Measurements from ENCODE around the gene ZFAND3.

ZFAND3 gene

GRCh38 chr6:37819177-37819801 lies at the start of gene ZFAND3:
ZFAND3 (plus strand) TSS chr6:37819727; CDS start chr6:37819946, 219 bp downstream.
- H3K36me3 ChIP-seq (ENCODE audit: insufficient read depth, low read depth, low read length): no peaks in the 10 kb centered on the region
- H3K9me3 ChIP-seq (ENCODE audit: insufficient read depth, low read depth, low read length): no peaks in the 10 kb centered on the region
- H3K4me3 ChIP-seq (ENCODE audit: low read length): peak within 1 kb of the TSS; percentile 99
- peak within 1 kb of the TSS; percentile 96 for H3K9ac ChIP-seq (ENCODE audit: low read depth, low read length)
- H3K4me1 ChIP-seq (ENCODE audit: insufficient read depth, low read length): peaks cover 33% of the 10 kb centered on the region
- H3K27me3 ChIP-seq (ENCODE audit: insufficient read depth, low read length): no peaks in the 10 kb centered on the region
- H3K27ac ChIP-seq (ENCODE audit: low read length): peak within 1 kb of the TSS; percentile 86

GRCh38 chr6:37774028-37774680 lies 45.4 kb upstream of the ZFAND3 start:
- Histone ChIP-seq H3K9ac (ENCODE audit: low read depth, low read length) (no peak overlapping the region), H3K4me3 (ENCODE audit: low read length) (no peak overlapping the region), H3K4me1 (ENCODE audit: insufficient read depth, low read length) (peaks cover 17% of the 10 kb centered on the region; the same call in 1 of the 2 replicates), H3K9me3 (ENCODE audit: insufficient read depth, low read depth, low read length) (no peaks in the 10 kb centered on the region), H3K36me3 (ENCODE audit: insufficient read depth, low read depth, low read length) (no peaks in the 10 kb centered on the region), H3K27me3 (ENCODE audit: insufficient read depth, low read length) (peaks cover 51% of the 10 kb centered on the region), H3K27ac (ENCODE audit: low read length) (no peak overlapping the region)

- no peak overlapping the region for H3K27ac ChIP-seq (ENCODE audit: low read length)
- H3K9ac ChIP-seq (ENCODE audit: low read depth, low read length): no peak overlapping the region
- H3K9me3 ChIP-seq (ENCODE audit: insufficient read depth, low read depth, low read length): no peaks in the 10 kb centered on the region
- no peaks in the 10 kb centered on the region for H3K36me3 ChIP-seq (ENCODE audit: insufficient read depth, low read depth, low read length)
- H3K4me3 ChIP-seq (ENCODE audit: low read length): no peak overlapping the region
- H3K4me1 ChIP-seq (ENCODE audit: insufficient read depth, low read length): peaks cover 24% of the 10 kb centered on the region
- peaks cover 32% of the 10 kb centered on the region for H3K27me3 ChIP-seq (ENCODE audit: insufficient read depth, low read length)
Observed at GRCh38 chr6:37776566-37776965, 43.0 kb upstream of the ZFAND3 start.

GRCh38 chr6:37777272-37777834 lies 42.2 kb upstream of the ZFAND3 start:
- Histone ChIP-seq H3K4me3 (ENCODE audit: low read length) (peak overlapping the region; percentile 20; the same call in 1 of the 2 replicates), H3K27me3 (ENCODE audit: insufficient read depth, low read length) (peaks cover 32% of the 10 kb centered on the region)

GRCh38 chr6:37779111-37779800 lies 40.3 kb upstream of the ZFAND3 start:
- no peak overlapping the region for H3K4me3 ChIP-seq (ENCODE audit: low read length)
- H3K4me1 ChIP-seq (ENCODE audit: insufficient read depth, low read length): peaks cover 31% of the 10 kb centered on the region
- H3K9me3 ChIP-seq (ENCODE audit: insufficient read depth, low read depth, low read length): no peaks in the 10 kb centered on the region
- peaks cover 38% of the 10 kb centered on the region for H3K27me3 ChIP-seq (ENCODE audit: insufficient read depth, low read length)
- H3K36me3 ChIP-seq (ENCODE audit: insufficient read depth, low read depth, low read length): no peaks in the 10 kb centered on the region
- no peak overlapping the region for H3K27ac ChIP-seq (ENCODE audit: low read length)
- no peak overlapping the region for H3K9ac ChIP-seq (ENCODE audit: low read depth, low read length)

More at GRCh38 chr6:37777272-37777834, 42.2 kb upstream of the ZFAND3 start:
- Histone ChIP-seq H3K36me3 (ENCODE audit: insufficient read depth, low read depth, low read length) (no peaks in the 10 kb centered on the region), H3K27ac (ENCODE audit: low read length) (no peak overlapping the region), H3K9me3 (ENCODE audit: insufficient read depth, low read depth, low read length) (no peaks in the 10 kb centered on the region), H3K9ac (ENCODE audit: low read depth, low read length) (no peak overlapping the region), H3K4me1 (ENCODE audit: insufficient read depth, low read length) (peaks cover 24% of the 10 kb centered on the region)

DNA sequence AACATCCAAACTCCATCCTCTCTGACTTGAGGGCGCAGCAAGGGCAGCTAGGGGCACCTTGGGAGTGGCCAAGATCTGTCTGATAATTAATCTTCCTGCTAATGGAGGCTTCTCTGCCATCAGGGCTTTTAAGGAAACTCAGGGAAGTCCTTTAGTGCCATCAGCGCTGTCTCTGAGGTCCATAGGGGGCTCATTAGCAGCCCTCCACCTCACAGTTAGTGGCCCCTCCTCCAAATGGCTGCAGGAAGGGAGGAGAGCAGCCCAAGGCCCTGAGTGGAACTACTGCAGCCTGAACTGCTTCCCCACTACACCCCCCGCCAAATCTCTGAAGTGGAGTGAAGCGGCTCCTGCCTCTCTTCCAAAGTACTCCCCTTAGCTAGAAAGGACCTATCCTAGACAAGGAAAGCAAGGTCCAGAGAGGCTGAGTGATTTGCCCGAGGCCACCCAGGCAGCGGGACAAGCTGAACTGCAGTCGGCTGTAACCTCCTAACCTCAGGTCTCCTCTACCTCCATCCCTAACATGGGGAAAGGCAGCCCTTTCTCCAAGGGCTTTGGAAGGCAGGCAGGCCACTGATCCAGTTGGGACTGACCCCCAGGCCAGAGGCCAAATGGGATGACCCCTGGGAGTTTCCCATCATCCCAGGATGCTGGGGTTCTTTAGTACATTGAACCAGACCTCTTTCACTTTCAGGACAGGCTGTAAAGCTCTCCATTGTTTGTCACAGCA lies 39.5 kb upstream of the ZFAND3 start:
- no peak overlapping the region for H3K4me3 ChIP-seq (ENCODE audit: low read length)
- peaks cover 39% of the 10 kb centered on the region for H3K4me1 ChIP-seq (ENCODE audit: insufficient read depth, low read length)
- H3K36me3 ChIP-seq (ENCODE audit: insufficient read depth, low read depth, low read length): no peaks in the 10 kb centered on the region
- no peak overlapping the region for H3K9ac ChIP-seq (ENCODE audit: low read depth, low read length)
- no peak overlapping the region for H3K27ac ChIP-seq (ENCODE audit: low read length)
- no peaks in the 10 kb centered on the region for H3K9me3 ChIP-seq (ENCODE audit: insufficient read depth, low read depth, low read length)
- H3K27me3 ChIP-seq (ENCODE audit: insufficient read depth, low read length): peaks cover 46% of the 10 kb centered on the region

GRCh38 chr6:37781788-37782187 lies 37.7 kb upstream of the ZFAND3 start:
- H3K9ac ChIP-seq (ENCODE audit: low read depth, low read length): no peak overlapping the region

DNA sequence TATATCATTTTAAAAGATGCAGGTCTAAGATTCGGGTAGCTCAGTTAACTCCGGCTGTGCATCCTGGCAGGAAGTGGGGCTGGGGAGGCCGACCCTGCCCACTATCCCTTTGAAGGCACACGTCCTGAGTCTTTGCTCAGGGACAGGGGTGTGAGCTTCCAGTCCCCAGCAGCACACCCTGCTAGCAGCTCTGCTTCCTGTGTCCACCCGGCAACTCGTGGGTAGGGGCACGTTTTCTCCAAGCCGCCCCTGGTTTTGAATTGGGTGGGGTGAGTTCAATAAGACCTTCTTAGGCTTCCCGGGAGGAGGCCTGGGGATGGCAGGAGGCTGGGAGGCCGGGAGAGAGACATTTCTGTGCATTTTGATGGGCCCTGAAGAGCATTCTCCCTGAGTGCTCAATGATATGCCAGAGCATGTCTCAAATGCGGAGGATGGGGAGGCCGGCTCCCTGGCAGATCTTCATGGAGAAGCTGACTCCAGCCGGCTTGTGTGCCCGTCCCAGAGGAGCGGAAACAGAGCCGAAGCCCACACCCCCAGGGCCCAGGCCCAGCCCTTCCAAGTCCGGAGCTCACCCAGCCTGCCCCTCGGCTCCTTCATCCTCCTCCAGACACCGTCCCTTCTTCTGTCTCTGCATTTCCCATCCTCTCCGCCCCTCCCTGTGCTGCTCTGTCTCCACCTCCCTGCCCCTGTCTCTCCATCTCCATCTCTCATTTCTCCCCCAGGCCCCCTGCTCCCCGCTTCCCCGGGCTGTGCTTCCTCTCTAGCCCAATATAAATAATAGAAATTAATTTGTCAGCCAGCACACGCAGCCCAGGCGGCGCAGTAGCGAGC lies 36.3 kb upstream of the ZFAND3 start:
- H3K27ac ChIP-seq (ENCODE audit: low read length): peak overlapping the region; percentile 36
- peaks cover 32% of the 10 kb centered on the region for H3K27me3 ChIP-seq (ENCODE audit: insufficient read depth, low read length)
- no peaks in the 10 kb centered on the region for H3K9me3 ChIP-seq (ENCODE audit: insufficient read depth, low read depth, low read length)
- H3K36me3 ChIP-seq (ENCODE audit: insufficient read depth, low read depth, low read length): no peaks in the 10 kb centered on the region
- peaks cover 27% of the 10 kb centered on the region for H3K4me1 ChIP-seq (ENCODE audit: insufficient read depth, low read length)
- H3K4me3 ChIP-seq (ENCODE audit: low read length): peak overlapping the region; percentile 77
- H3K9ac ChIP-seq (ENCODE audit: low read depth, low read length): peak overlapping the region; percentile 79; the same call in 1 of the 2 replicates

More at GRCh38 chr6:37781788-37782187, 37.7 kb upstream of the ZFAND3 start:
- Histone ChIP-seq H3K9me3 (ENCODE audit: insufficient read depth, low read depth, low read length) (no peaks in the 10 kb centered on the region), H3K4me3 (ENCODE audit: low read length) (no peak overlapping the region), H3K27ac (ENCODE audit: low read length) (no peak overlapping the region), H3K4me1 (ENCODE audit: insufficient read depth, low read length) (peaks cover 36% of the 10 kb centered on the region), H3K27me3 (ENCODE audit: insufficient read depth, low read length) (peaks cover 46% of the 10 kb centered on the region), H3K36me3 (ENCODE audit: insufficient read depth, low read depth, low read length) (no peaks in the 10 kb centered on the region)

GRCh38 chr6:37783856-37784584 lies 35.5 kb upstream of the ZFAND3 start:
- peak overlapping the region; percentile 36 for H3K27ac ChIP-seq (ENCODE audit: low read length)
- peak overlapping the region; percentile 79; the same call in 1 of the 2 replicates for H3K9ac ChIP-seq (ENCODE audit: low read depth, low read length)
- H3K4me1 ChIP-seq (ENCODE audit: insufficient read depth, low read length): peaks cover 26% of the 10 kb centered on the region
- H3K4me3 ChIP-seq (ENCODE audit: low read length): peak overlapping the region; percentile 77
- H3K36me3 ChIP-seq (ENCODE audit: insufficient read depth, low read depth, low read length): no peaks in the 10 kb centered on the region
- no peaks in the 10 kb centered on the region for H3K9me3 ChIP-seq (ENCODE audit: insufficient read depth, low read depth, low read length)
- H3K27me3 ChIP-seq (ENCODE audit: insufficient read depth, low read length): peaks cover 24% of the 10 kb centered on the region

- Histone ChIP-seq H3K9me3 (ENCODE audit: insufficient read depth, low read depth, low read length) (no peaks in the 10 kb centered on the region), H3K9ac (ENCODE audit: low read depth, low read length) (peak overlapping the region; percentile 79; the same call in 1 of the 2 replicates), H3K4me1 (ENCODE audit: insufficient read depth, low read length) (peaks cover 21% of the 10 kb centered on the region), H3K4me3 (ENCODE audit: low read length) (peak overlapping the region; percentile 77), H3K36me3 (ENCODE audit: insufficient read depth, low read depth, low read length) (no peaks in the 10 kb centered on the region), H3K27me3 (ENCODE audit: insufficient read depth, low read length) (peaks cover 21% of the 10 kb centered on the region), H3K27ac (ENCODE audit: low read length) (no peak overlapping the region)
Observed at GRCh38 chr6:37784585-37784967, 35.0 kb upstream of the ZFAND3 start.
